NCI-H1092 (cell line): Measurements from ENCODE around the gene PALLD.
"Not testable (repeated sequence)": the region's sequence is repeated elsewhere in the genome, so short reads cannot be mapped to it uniquely, and the experiment has no call there.

Experiments used
- DNase-seq: peaks from one replicate; lab custom pipeline; 2025; lab: John Stamatoyannopoulos, UW

PALLD gene

GRCh38 chr4:168796362-168797106 is 299.7 kb downstream of the PALLD start:
- DNase-seq: no peak

- DNase-seq: no peak
Observed at GRCh38 chr4:168797194-168797593, 300.3 kb downstream of the PALLD start.

- DNase-seq: no peak
Observed at GRCh38 chr4:168797738-168798375, 301.0 kb downstream of the PALLD start.

GRCh38 chr4:168800926-168801325 is 304.1 kb downstream of the PALLD start:
- DNase-seq: no peak

GRCh38 chr4:168802222-168802621 is 305.4 kb downstream of the PALLD start:
- DNase-seq: no peak

GRCh38 chr4:168803052-168803451 is 306.2 kb downstream of the PALLD start:
- DNase-seq: not testable (repeated sequence)

GRCh38 chr4:168803732-168804131 is 306.9 kb downstream of the PALLD start:
- DNase-seq: no peak

GRCh38 chr4:168804146-168804545 is 307.3 kb downstream of the PALLD start:
- DNase-seq: no peak

- DNase-seq: no peak
Observed at GRCh38 chr4:168805341-168805740, 308.5 kb downstream of the PALLD start.

- DNase-seq: not testable (repeated sequence)
Observed at GRCh38 chr4:168806247-168806646, 309.4 kb downstream of the PALLD start.

GRCh38 chr4:168811207-168811606 is 314.4 kb downstream of the PALLD start:
- DNase-seq: no peak

- no peak for DNase-seq
Observed at GRCh38 chr4:168811786-168812651, 315.2 kb downstream of the PALLD start.

- DNase-seq: no peak
Observed at GRCh38 chr4:168812806-168813205, 316.0 kb downstream of the PALLD start.

- no peak for DNase-seq
Observed at GRCh38 chr4:168813890-168814289, 317.0 kb downstream of the PALLD start.

GRCh38 chr4:168815379-168816345 is 318.8 kb downstream of the PALLD start:
- DNase-seq: no peak

GRCh38 chr4:168817370-168817769 is 320.5 kb downstream of the PALLD start:
- no peak for DNase-seq

- DNase-seq: no peak
Observed at GRCh38 chr4:168822481-168822880, 325.6 kb downstream of the PALLD start.

- DNase-seq: no peak
Observed at GRCh38 chr4:168825975-168826374, 329.1 kb downstream of the PALLD start.

GRCh38 chr4:168826620-168827019 is 329.8 kb downstream of the PALLD start:
- no peak for DNase-seq

GRCh38 chr4:168830777-168831512 is 334.1 kb downstream of the PALLD start:
- no peak for DNase-seq

GRCh38 chr4:168831585-168831918 is 334.7 kb downstream of the PALLD start:
- DNase-seq: no peak
